ENCODE data around the gene FOXL2NB. TPM values are rescaled to one million over a fixed set of nuclear protein-coding genes. Genes with fewer than 3 reads are reported as not detected.
A peak's percentile ranks its signal among the peaks of the same experiment; 100 is the strongest.

Gene FOXL2NB
- total and polyA plus RNA-seq, 4 donors, result not detected

- ATAC-seq (ENCODE audit: low FRiP score) (no peak), DNase-seq (peak in 1 of 2 donors; percentile 69)
- intact Hi-C loops (cut with DNase I), result no loop called here
- H3K9me3 ChIP-seq (ENCODE audit: control insufficient read depth, low read length), result no peaks in the 10 kb centered on the region
- no peak overlapping the region for H3K27ac ChIP-seq (ENCODE audit: low read depth in 1 of 2, low read length in 2 of 2)
- WGBS, 2 donors, result 57 to 58% methylated on average over 21 of the region's 21 CpGs
- H3K27me3 ChIP-seq (ENCODE audit: control insufficient read depth in 1 of 2, insufficient read depth in 2 of 2, low read length in 1 of 2), result no peaks in the 10 kb centered on the region
- H3K4me1 ChIP-seq (ENCODE audit: control insufficient read depth in 1 of 2, insufficient read depth in 2 of 2, low read length in 2 of 2), result peaks cover 0 to 2% of the 10 kb centered on the region in 2 donors
- no peaks in the 10 kb centered on the region for H3K36me3 ChIP-seq (ENCODE audit: control insufficient read depth in 1 of 2, insufficient read depth in 2 of 2, low read length in 1 of 2)
- no peak overlapping the region for H3K4me3 ChIP-seq (ENCODE audit: low read length in 2 of 2)
Observed at GRCh38 chr3:138947495-138948121, 591 bp downstream of the FOXL2NB start.

- no peaks in the 10 kb centered on the region for H3K36me3 ChIP-seq (ENCODE audit: control insufficient read depth in 1 of 2, insufficient read depth in 2 of 2, low read length in 1 of 2)
- no peak for ATAC-seq (ENCODE audit: low FRiP score)
- intact Hi-C loops (cut with DNase I), result no loop called here
- no peak overlapping the region for H3K4me3 ChIP-seq (ENCODE audit: low read length in 2 of 2)
- no peak overlapping the region for H3K27ac ChIP-seq (ENCODE audit: low read depth in 1 of 2, low read length in 2 of 2)
- WGBS, 2 donors, result 95 to 97% methylated on average over 3 of the region's 3 CpGs
- peaks cover 0 to 2% of the 10 kb centered on the region in 2 donors for H3K4me1 ChIP-seq (ENCODE audit: control insufficient read depth in 1 of 2, insufficient read depth in 2 of 2, low read length in 2 of 2)
- peak in 1 of 2 donors; percentile 45 for DNase-seq
- no peaks in the 10 kb centered on the region for H3K9me3 ChIP-seq (ENCODE audit: control insufficient read depth, low read length)
- H3K27me3 ChIP-seq (ENCODE audit: control insufficient read depth in 1 of 2, insufficient read depth in 2 of 2, low read length in 1 of 2), result no peaks in the 10 kb centered on the region
Observed at GRCh38 chr3:138948371-138949001, 1.5 kb downstream of the FOXL2NB start.

GRCh38 chr3:138949002-138949418, 2.0 kb downstream of the FOXL2NB start:
- H3K27ac ChIP-seq (ENCODE audit: low read depth in 1 of 2, low read length in 2 of 2), result no peak overlapping the region
- ATAC-seq (ENCODE audit: low FRiP score) (no peak), DNase-seq (no peak)
- intact Hi-C loops (cut with DNase I), result no loop called here
- no peaks in the 10 kb centered on the region for H3K36me3 ChIP-seq (ENCODE audit: control insufficient read depth in 1 of 2, insufficient read depth in 2 of 2, low read length in 1 of 2)
- no peak overlapping the region for H3K4me3 ChIP-seq (ENCODE audit: low read length in 2 of 2)
- no peaks in the 10 kb centered on the region for H3K27me3 ChIP-seq (ENCODE audit: control insufficient read depth in 1 of 2, insufficient read depth in 2 of 2, low read length in 1 of 2)
- 88 to 89% methylated on average over 5 of the region's 5 CpGs for WGBS, 2 donors
- peaks cover 0 to 2% of the 10 kb centered on the region in 2 donors for H3K4me1 ChIP-seq (ENCODE audit: control insufficient read depth in 1 of 2, insufficient read depth in 2 of 2, low read length in 2 of 2)
- no peaks in the 10 kb centered on the region for H3K9me3 ChIP-seq (ENCODE audit: control insufficient read depth, low read length)

- no peaks in the 10 kb centered on the region for H3K36me3 ChIP-seq (ENCODE audit: control insufficient read depth in 1 of 2, insufficient read depth in 2 of 2, low read length in 1 of 2)
- no peaks in the 10 kb centered on the region for H3K27me3 ChIP-seq (ENCODE audit: control insufficient read depth in 1 of 2, insufficient read depth in 2 of 2, low read length in 1 of 2)
- DNase-seq, result peak in 1 of 2 donors; percentile 76
Observed at GRCh38 chr3:138949445-138950005, 2.5 kb downstream of the FOXL2NB start.

GRCh38 chr3:138950006-138950644, 3.1 kb downstream of the FOXL2NB start:
- ATAC-seq (ENCODE audit: low FRiP score), result peak; percentile 55

More at GRCh38 chr3:138949445-138950005, 2.5 kb downstream of the FOXL2NB start:
- Histone ChIP-seq H3K4me3 (ENCODE audit: low read length in 2 of 2) (peak overlapping the region in 1 of 2 donors; percentile 3), H3K27ac (ENCODE audit: low read depth in 1 of 2, low read length in 2 of 2) (no peak overlapping the region), H3K9me3 (ENCODE audit: control insufficient read depth, low read length) (no peaks in the 10 kb centered on the region), H3K4me1 (ENCODE audit: control insufficient read depth in 1 of 2, insufficient read depth in 2 of 2, low read length in 2 of 2) (peaks cover 0 to 2% of the 10 kb centered on the region in 2 donors)
- ATAC-seq (ENCODE audit: low FRiP score), result no peak
- intact Hi-C loops (cut with DNase I), result no loop called here
- 16 to 19% methylated on average over 26 to 27 of the region's 27 CpGs for WGBS, 2 donors

GRCh38 chr3:138950701-138951100, 3.7 kb downstream of the FOXL2NB start:
- ATAC-seq (ENCODE audit: low FRiP score) (no peak), DNase-seq (no peak)
- Histone ChIP-seq H3K4me1 (ENCODE audit: control insufficient read depth in 1 of 2, insufficient read depth in 2 of 2, low read length in 2 of 2) (peaks cover 0 to 2% of the 10 kb centered on the region in 2 donors), H3K4me3 (ENCODE audit: low read length in 2 of 2) (no peak overlapping the region), H3K36me3 (ENCODE audit: control insufficient read depth in 1 of 2, insufficient read depth in 2 of 2, low read length in 1 of 2) (no peaks in the 10 kb centered on the region), H3K9me3 (ENCODE audit: control insufficient read depth, low read length) (no peaks in the 10 kb centered on the region), H3K27me3 (ENCODE audit: control insufficient read depth in 1 of 2, insufficient read depth in 2 of 2, low read length in 1 of 2) (no peaks in the 10 kb centered on the region), H3K27ac (ENCODE audit: low read depth in 1 of 2, low read length in 2 of 2) (no peak overlapping the region)
- intact Hi-C loops (cut with DNase I), result no loop called here
- 94 to 95% methylated on average over 8 of the region's 8 CpGs for whole genome bisulfite sequencing, 2 donors

More at GRCh38 chr3:138950006-138950644, 3.1 kb downstream of the FOXL2NB start:
- Histone ChIP-seq H3K4me1 (ENCODE audit: control insufficient read depth in 1 of 2, insufficient read depth in 2 of 2, low read length in 2 of 2) (peaks cover 0 to 2% of the 10 kb centered on the region in 2 donors), H3K27ac (ENCODE audit: low read depth in 1 of 2, low read length in 2 of 2) (no peak overlapping the region), H3K27me3 (ENCODE audit: control insufficient read depth in 1 of 2, insufficient read depth in 2 of 2, low read length in 1 of 2) (no peaks in the 10 kb centered on the region), H3K36me3 (ENCODE audit: control insufficient read depth in 1 of 2, insufficient read depth in 2 of 2, low read length in 1 of 2) (no peaks in the 10 kb centered on the region), H3K4me3 (ENCODE audit: low read length in 2 of 2) (peak overlapping the region in 1 of 2 donors; percentile 3), H3K9me3 (ENCODE audit: control insufficient read depth, low read length) (no peaks in the 10 kb centered on the region)
- WGBS, 2 donors, result 4 to 5% methylated on average over 46 to 53 of the region's 53 CpGs
- intact Hi-C loops (cut with DNase I), result no loop called here
- peak in 1 of 2 donors; percentile 81 for DNase-seq

- intact Hi-C loops (cut with DNase I), result no loop called here
- Histone ChIP-seq H3K4me1 (ENCODE audit: control insufficient read depth in 1 of 2, insufficient read depth in 2 of 2, low read length in 2 of 2) (no peaks in the 10 kb centered on the region), H3K9me3 (ENCODE audit: control insufficient read depth, low read length) (no peaks in the 10 kb centered on the region), H3K27ac (ENCODE audit: low read depth in 1 of 2, low read length in 2 of 2) (no peak overlapping the region), H3K27me3 (ENCODE audit: control insufficient read depth in 1 of 2, insufficient read depth in 2 of 2, low read length in 1 of 2) (peaks cover 0 to 2% of the 10 kb centered on the region in 2 donors), H3K4me3 (ENCODE audit: low read length in 2 of 2) (no peak overlapping the region), H3K36me3 (ENCODE audit: control insufficient read depth in 1 of 2, insufficient read depth in 2 of 2, low read length in 1 of 2) (no peaks in the 10 kb centered on the region)
- peak in 1 of 2 donors; percentile 76 for DNase-seq
- ATAC-seq (ENCODE audit: low FRiP score), result no peak
- 6 to 8% methylated on average over 26 to 36 of the region's 36 CpGs for WGBS, 2 donors
Observed at GRCh38 chr3:138960417-138960852, 13.4 kb downstream of the FOXL2NB start.

- WGBS, 2 donors, result 67 to 68% methylated on average over 8 of the region's 8 CpGs
- ATAC-seq (ENCODE audit: low FRiP score) (no peak), DNase-seq (peak in 1 of 2 donors; percentile 51)
- Histone ChIP-seq H3K36me3 (ENCODE audit: control insufficient read depth in 1 of 2, insufficient read depth in 2 of 2, low read length in 1 of 2) (no peaks in the 10 kb centered on the region), H3K27me3 (ENCODE audit: control insufficient read depth in 1 of 2, insufficient read depth in 2 of 2, low read length in 1 of 2) (peaks cover 0 to 2% of the 10 kb centered on the region in 2 donors), H3K27ac (ENCODE audit: low read depth in 1 of 2, low read length in 2 of 2) (no peak overlapping the region), H3K4me3 (ENCODE audit: low read length in 2 of 2) (no peak overlapping the region), H3K4me1 (ENCODE audit: control insufficient read depth in 1 of 2, insufficient read depth in 2 of 2, low read length in 2 of 2) (no peaks in the 10 kb centered on the region), H3K9me3 (ENCODE audit: control insufficient read depth, low read length) (peaks cover 1% of the 10 kb centered on the region)
- intact Hi-C loops (cut with DNase I), result no loop called here
Observed at GRCh38 chr3:138962854-138963560, 16.0 kb downstream of the FOXL2NB start.
